Thyroid gland (tissue), 4 donors: ENCODE measurements around the gene RIBC2. TPM values are rescaled to one million over a fixed set of nuclear protein-coding genes. Genes with fewer than 3 reads are reported as not detected.
"Not testable (repeated sequence)": the region's sequence is repeated elsewhere in the genome, so short reads cannot be mapped to it uniquely, and the experiment has no call there.

Experiments
- DNase-seq, 2 donors: peaks; one replicate each; pipeline ENCODE4 v3.0.0-alpha.2; 2019
- H3K27ac ChIP-seq, 3 donors: fragments of 200-600 bp; sonication (generic); 1 replicate in 2 of 3; 2 replicates in 1 of 3; pipeline ENCODE4 v1.5.1; 2016 to 2019; ENCODE audit warnings: mild to moderate bottlenecking in 1 of 3, moderate library complexity in 1 of 3
- H3K27me3 ChIP-seq: fragments of 200-600 bp; sonication (generic); one replicate; pipeline ENCODE4 v1.5.1; 2019
- H3K36me3 ChIP-seq, 2 donors: fragments of 200-600 bp; sonication (generic); one replicate each; pipeline ENCODE4 v1.5.1; 2016 to 2019
- H3K4me1 ChIP-seq, 2 donors: fragments of 200-600 bp; sonication (generic); one replicate each; pipeline ENCODE4 v1.5.1; 2017 to 2019
- H3K4me3 ChIP-seq, 3 donors: fragments of 200-600 bp; sonication (generic); replicated peaks in 1 of 3; 1 replicate in 2 of 3; 2 replicates in 1 of 3; pipeline ENCODE4 v1.5.1; 2016; ENCODE audit warnings: mild to moderate bottlenecking in 1 of 3
- H3K9me3 ChIP-seq: fragments of 200-600 bp; sonication (generic); one replicate; pipeline ENCODE4 v1.5.1; 2017
- POLR2A ChIP-seq, 2 donors: fragments of 450-650 bp; IDR thresholded peaks; one replicate each; pipeline ENCODE4 v1.6.1; 2017; ENCODE audit warnings: antibody characterized with exemption in 2 of 2, mild to moderate bottlenecking in 2 of 2, moderate library complexity in 1 of 2
- WGBS, 2 donors: methylation state at CpG; one replicate each; pipeline ENCODE4 v1.1.5; 2017; 5-methylcytosine and 5-hydroxymethylcytosine counted together
- intact Hi-C: fragments of 100-400 bp; cut with DNase I; formaldehyde crosslinking; loops from one replicate; pipeline ENCODE4 v1.15.1; 2023
- total RNA-seq, 4 donors: library from RNA; depleted of rRNA; stranded (reverse); fragments of >200 nt; gene quantifications; one replicate each; pipeline ENCODE4 v1.2.3, GENCODE V29; 2016
- TF ChIP-seq, protein P1 (sequence below), 6 experiments: fragments of 200-600 bp in 3 of 6; fragments of 450-650 bp in 3 of 6; sonication (generic) in 3 of 6; IDR thresholded peaks; one replicate each; pipeline ENCODE4 v1.5.1; 2016 to 2019; ENCODE audit warnings: antibody characterized with exemption in 6 of 6, mild to moderate bottlenecking in 2 of 6, inconsistent platforms in 1 of 6, moderate library complexity in 1 of 6

Gene RIBC2
- total RNA-seq, 4 donors from 2014 or later: 0.45 to 4.2 TPM; not detected in 2

DNA sequence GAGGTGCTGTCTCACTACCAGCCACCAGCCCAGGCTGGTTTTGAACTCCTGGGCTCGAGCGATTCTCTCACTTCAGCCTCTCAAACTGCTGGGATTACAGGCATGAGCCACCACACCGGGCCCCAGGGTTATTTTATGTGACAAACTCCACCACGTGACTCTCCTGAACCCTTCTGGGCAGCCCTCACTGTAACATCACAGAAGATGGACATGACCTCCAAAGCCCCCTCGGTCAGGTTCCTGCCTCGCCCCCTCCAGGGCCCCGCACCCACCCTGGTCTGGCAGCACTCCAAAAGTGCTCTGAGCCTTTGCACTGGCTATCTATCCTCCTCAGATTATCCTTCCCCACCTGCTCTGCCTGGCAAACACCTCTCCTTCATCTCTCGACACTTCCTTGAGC is 43.3 kb downstream of the RIBC2 start:
- TF ChIP-seq POLR2A (IDR thresholded peaks at IDR 0.05): no peak
- TF ChIP-seq, protein P1, sequence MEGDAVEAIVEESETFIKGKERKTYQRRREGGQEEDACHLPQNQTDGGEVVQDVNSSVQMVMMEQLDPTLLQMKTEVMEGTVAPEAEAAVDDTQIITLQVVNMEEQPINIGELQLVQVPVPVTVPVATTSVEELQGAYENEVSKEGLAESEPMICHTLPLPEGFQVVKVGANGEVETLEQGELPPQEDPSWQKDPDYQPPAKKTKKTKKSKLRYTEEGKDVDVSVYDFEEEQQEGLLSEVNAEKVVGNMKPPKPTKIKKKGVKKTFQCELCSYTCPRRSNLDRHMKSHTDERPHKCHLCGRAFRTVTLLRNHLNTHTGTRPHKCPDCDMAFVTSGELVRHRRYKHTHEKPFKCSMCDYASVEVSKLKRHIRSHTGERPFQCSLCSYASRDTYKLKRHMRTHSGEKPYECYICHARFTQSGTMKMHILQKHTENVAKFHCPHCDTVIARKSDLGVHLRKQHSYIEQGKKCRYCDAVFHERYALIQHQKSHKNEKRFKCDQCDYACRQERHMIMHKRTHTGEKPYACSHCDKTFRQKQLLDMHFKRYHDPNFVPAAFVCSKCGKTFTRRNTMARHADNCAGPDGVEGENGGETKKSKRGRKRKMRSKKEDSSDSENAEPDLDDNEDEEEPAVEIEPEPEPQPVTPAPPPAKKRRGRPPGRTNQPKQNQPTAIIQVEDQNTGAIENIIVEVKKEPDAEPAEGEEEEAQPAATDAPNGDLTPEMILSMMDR (IDR thresholded peaks at IDR 0.05): no peak
- WGBS, 2 donors: 83 to 88% methylated on average over 8 of the region's 8 CpGs
- H3K9me3 ChIP-seq: no peaks in the 10 kb centered on the region
- no peak overlapping the region for H3K27ac ChIP-seq
- intact Hi-C loops: no loop called here
- no peaks in the 10 kb centered on the region for H3K36me3 ChIP-seq
- no peak for DNase-seq
- H3K27me3 ChIP-seq: no peaks in the 10 kb centered on the region
- H3K4me3 ChIP-seq: no peak overlapping the region
- peaks cover 0 to 6% of the 10 kb centered on the region in 2 donors for H3K4me1 ChIP-seq

GRCh38 chr22:45458532-45458931 is 45.0 kb downstream of the RIBC2 start:
- Histone ChIP-seq H3K27ac (no peak overlapping the region), H3K4me3 (no peak overlapping the region), H3K4me1 (peaks cover 0 to 10% of the 10 kb centered on the region in 2 donors), H3K27me3 (no peaks in the 10 kb centered on the region), H3K9me3 (no peaks in the 10 kb centered on the region), H3K36me3 (no peaks in the 10 kb centered on the region)
- TF ChIP-seq, protein P1 (IDR thresholded peaks at IDR 0.05): no peak
- TF ChIP-seq POLR2A (IDR thresholded peaks at IDR 0.05): no peak
- DNase-seq: no peak
- WGBS, 2 donors: 95 to 96% methylated on average over 12 to 13 of the region's 13 CpGs
- intact Hi-C loops: no loop called here

GRCh38 chr22:45459235-45459634 is 45.7 kb downstream of the RIBC2 start:
- Histone ChIP-seq H3K9me3 (no peaks in the 10 kb centered on the region), H3K4me1 (peaks cover 0 to 10% of the 10 kb centered on the region in 2 donors), H3K4me3 (no peak overlapping the region), H3K36me3 (no peaks in the 10 kb centered on the region), H3K27me3 (no peaks in the 10 kb centered on the region), H3K27ac (no peak overlapping the region)
- WGBS, 2 donors: 89 to 95% methylated on average over 8 of the region's 8 CpGs
- intact Hi-C loops: no loop called here
- TF ChIP-seq, protein P1 (IDR thresholded peaks at IDR 0.05): no peak
- TF ChIP-seq POLR2A (IDR thresholded peaks at IDR 0.05): no peak
- no peak for DNase-seq

DNA sequence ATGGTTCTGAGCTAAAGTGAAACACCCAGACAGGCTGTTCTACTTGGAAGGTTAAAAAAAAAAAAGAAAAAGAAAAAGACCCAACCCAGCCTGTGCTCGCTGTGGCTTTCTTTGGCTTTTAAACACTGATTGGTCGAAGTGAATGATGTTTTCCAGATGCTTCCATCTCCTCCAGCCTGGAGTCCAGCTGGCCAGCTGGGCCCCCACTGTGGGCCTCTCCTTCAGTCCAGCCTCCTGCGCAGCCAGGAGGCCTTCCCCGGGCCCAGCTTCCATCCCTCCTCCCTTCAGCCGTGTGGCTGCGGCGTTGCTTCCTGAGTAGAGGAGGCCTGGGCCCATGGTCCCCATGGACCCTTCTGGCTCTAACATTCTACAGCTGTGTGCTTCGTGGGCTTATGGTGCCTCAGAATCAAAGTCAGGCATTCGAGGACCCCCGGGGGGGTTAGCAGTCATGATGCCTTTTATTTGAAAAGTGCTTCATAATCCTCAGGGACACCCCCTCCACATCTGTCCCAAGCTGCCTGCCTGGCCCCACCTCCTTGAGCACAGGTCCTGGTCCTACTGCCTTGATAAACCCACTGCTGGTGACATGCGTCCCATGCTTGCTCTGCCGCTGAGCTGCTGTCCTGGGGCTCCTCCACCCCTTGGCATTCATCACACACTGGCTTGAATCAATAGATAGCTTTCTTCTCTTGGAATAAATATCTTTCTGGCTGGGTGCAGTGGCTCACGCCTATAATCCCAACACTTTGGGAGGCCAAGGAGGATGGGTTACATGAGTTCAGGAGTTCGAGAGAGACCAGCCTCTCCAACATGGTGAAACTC is 47.0 kb downstream of the RIBC2 start:
- DNase-seq: no peak
- H3K9me3 ChIP-seq: no peaks in the 10 kb centered on the region
- H3K4me1 ChIP-seq: peaks cover 0 to 10% of the 10 kb centered on the region in 2 donors
- intact Hi-C loops: no loop called here
- H3K27me3 ChIP-seq: no peaks in the 10 kb centered on the region
- 66 to 70% methylated on average over 13 to 14 of the region's 14 CpGs for WGBS, 2 donors
- no peaks in the 10 kb centered on the region for H3K36me3 ChIP-seq
- H3K4me3 ChIP-seq: no peak overlapping the region
- H3K27ac ChIP-seq: peak overlapping the region in 1 of 3 donors; percentile 24
- no peak for TF ChIP-seq POLR2A (IDR thresholded peaks at IDR 0.05)
- TF ChIP-seq, protein P1 (IDR thresholded peaks at IDR 0.05): no peak

GRCh38 chr22:45462034-45462655 is 48.7 kb downstream of the RIBC2 start:
- intact Hi-C loops: no loop called here
- no peak overlapping the region for H3K4me3 ChIP-seq
- no peak overlapping the region for H3K27ac ChIP-seq
- no peak for DNase-seq
- no peaks in the 10 kb centered on the region for H3K27me3 ChIP-seq
- H3K9me3 ChIP-seq: no peaks in the 10 kb centered on the region
- 84 to 87% methylated on average over 4 to 6 of the region's 6 CpGs for WGBS, 2 donors
- peaks cover 0 to 10% of the 10 kb centered on the region in 2 donors for H3K4me1 ChIP-seq
- no peaks in the 10 kb centered on the region for H3K36me3 ChIP-seq
- TF ChIP-seq, protein P1 (IDR thresholded peaks at IDR 0.05): no peak
- TF ChIP-seq POLR2A (IDR thresholded peaks at IDR 0.05): no peak

- H3K4me1 ChIP-seq: peaks cover 5 to 14% of the 10 kb centered on the region in 2 donors
- WGBS, 2 donors: 95% methylated on average over 3 of the region's 3 CpGs
- H3K27me3 ChIP-seq, H3K4me3 ChIP-seq, H3K9me3 ChIP-seq, intact Hi-C loops, H3K36me3 ChIP-seq, H3K27ac ChIP-seq, DNase-seq: not testable (repeated sequence)
Measured at GRCh38 chr22:45463691-45464090, 50.2 kb downstream of the RIBC2 start.
